Skeletal muscle tissue (tissue), 4 donors: ENCODE measurements around the gene KIAA1328. TPM values are rescaled to one million over a fixed set of nuclear protein-coding genes. Genes with fewer than 3 reads are reported as not detected.
"Not testable (repeated sequence)": the region's sequence is repeated elsewhere in the genome, so short reads cannot be mapped to it uniquely, and the experiment has no call there.

Experiments used
- H3K27ac ChIP-seq: one replicate; pipeline ENCODE4 v1.7.0; 2013; ENCODE audit warnings: mild to moderate bottlenecking, low read depth, low read length, inconsistent platforms
- H3K27me3 ChIP-seq, 3 donors: one replicate each; pipeline ENCODE4 v1.7.0; 2013; ENCODE audit warnings: low read length in 3 of 3; ENCODE audit not compliant: control insufficient read depth in 3 of 3, insufficient read depth in 3 of 3
- H3K36me3 ChIP-seq, 3 donors: one replicate each; pipeline ENCODE4 v1.7.0; 2013; ENCODE audit warnings: low read length in 3 of 3; ENCODE audit not compliant: control insufficient read depth in 3 of 3, insufficient read depth in 3 of 3
- H3K4me1 ChIP-seq, 3 donors: one replicate each; pipeline ENCODE4 v1.7.0; 2013; ENCODE audit warnings: low read length in 3 of 3, mild to moderate bottlenecking in 3 of 3; ENCODE audit not compliant: control insufficient read depth in 3 of 3, insufficient read depth in 3 of 3
- H3K4me3 ChIP-seq, 3 donors: one replicate each; pipeline ENCODE4 v1.7.0; 2013; ENCODE audit warnings: low read length in 3 of 3
- H3K9ac ChIP-seq, 3 donors: one replicate each; pipeline ENCODE4 v1.7.0; 2013; ENCODE audit warnings: low read length in 3 of 3, mild to moderate bottlenecking in 3 of 3, moderate library complexity in 2 of 3, low read depth in 1 of 3
- H3K9me3 ChIP-seq, 3 donors: one replicate each; pipeline ENCODE4 v1.7.0; 2013; ENCODE audit warnings: low read length in 3 of 3; ENCODE audit not compliant: control insufficient read depth in 3 of 3
- total RNA-seq: library from RNA; depleted of rRNA; stranded (reverse); fragments of >200 nt; gene quantifications from one replicate; pipeline ENCODE4 v1.2.3, GENCODE V29; 2014
- donor health status: Osteomylitis.

Gene KIAA1328
- total RNA-seq, 1 donor from 2014 or later = 16.2 TPM

DNA sequence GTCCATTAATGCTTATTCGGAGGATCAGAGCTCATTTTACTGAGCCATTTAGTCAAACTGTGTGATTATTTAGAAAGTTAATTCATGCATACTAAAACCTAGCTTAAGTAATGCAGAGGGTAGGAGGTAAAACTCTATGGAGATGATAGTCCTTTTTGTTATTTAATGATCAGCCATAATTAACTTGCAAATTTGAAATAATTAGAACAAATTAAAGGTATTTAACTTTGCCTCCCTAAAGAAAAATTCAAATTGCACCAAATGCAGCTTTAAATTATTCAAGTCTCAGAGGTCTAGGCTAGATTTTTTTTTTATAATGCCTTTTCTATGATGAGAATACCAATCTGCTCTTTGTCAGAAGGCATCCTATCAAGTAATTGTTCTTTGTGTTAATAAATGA lies 310.9 kb downstream of the KIAA1328 start:
- Histone ChIP-seq H3K4me1 (no peaks in the 10 kb centered on the region), H3K27ac (no peak overlapping the region), H3K9ac (no peak overlapping the region), H3K9me3 (peaks cover 0 to 2% (median 0%) of the 10 kb centered on the region in 3 donors), H3K36me3 (no peaks in the 10 kb centered on the region), H3K4me3 (no peak overlapping the region), H3K27me3 (no peaks in the 10 kb centered on the region)

DNA sequence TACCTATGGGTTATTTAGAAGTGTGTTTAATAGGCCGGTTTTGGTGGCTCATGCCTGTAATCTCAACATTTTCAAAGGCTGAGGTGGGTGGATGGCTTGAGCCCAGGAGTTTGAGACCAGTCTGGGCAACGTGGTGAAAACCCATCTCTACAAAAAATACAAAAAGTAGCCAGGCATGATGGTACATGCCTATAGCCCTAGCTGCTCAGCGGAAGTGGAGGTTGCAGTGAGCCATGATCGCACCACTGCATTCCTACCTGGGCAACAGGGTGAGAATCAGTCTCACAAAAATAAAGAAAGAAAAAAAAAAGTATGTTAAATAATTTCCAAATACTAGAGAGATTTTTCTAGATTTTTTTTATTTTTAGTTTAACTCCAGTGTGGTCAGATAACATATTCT lies 316.0 kb downstream of the KIAA1328 start:
- Histone ChIP-seq H3K9ac (no peak overlapping the region), H3K4me1 (no peaks in the 10 kb centered on the region), H3K4me3 (no peak overlapping the region), H3K36me3 (no peaks in the 10 kb centered on the region), H3K9me3 (no peaks in the 10 kb centered on the region), H3K27me3 (no peaks in the 10 kb centered on the region), H3K27ac (no peak overlapping the region)

- Histone ChIP-seq H3K27me3 (no peaks in the 10 kb centered on the region), H3K4me1 (no peaks in the 10 kb centered on the region), H3K27ac (no peak overlapping the region), H3K4me3 (no peak overlapping the region), H3K9ac (no peak overlapping the region), H3K9me3 (no peaks in the 10 kb centered on the region), H3K36me3 (no peaks in the 10 kb centered on the region)
Measured at GRCh38 chr18:37156330-37156942, 327.5 kb downstream of the KIAA1328 start.

GRCh38 chr18:37160038-37160820 lies 331.3 kb downstream of the KIAA1328 start:
- H3K27ac ChIP-seq = no peak overlapping the region

DNA sequence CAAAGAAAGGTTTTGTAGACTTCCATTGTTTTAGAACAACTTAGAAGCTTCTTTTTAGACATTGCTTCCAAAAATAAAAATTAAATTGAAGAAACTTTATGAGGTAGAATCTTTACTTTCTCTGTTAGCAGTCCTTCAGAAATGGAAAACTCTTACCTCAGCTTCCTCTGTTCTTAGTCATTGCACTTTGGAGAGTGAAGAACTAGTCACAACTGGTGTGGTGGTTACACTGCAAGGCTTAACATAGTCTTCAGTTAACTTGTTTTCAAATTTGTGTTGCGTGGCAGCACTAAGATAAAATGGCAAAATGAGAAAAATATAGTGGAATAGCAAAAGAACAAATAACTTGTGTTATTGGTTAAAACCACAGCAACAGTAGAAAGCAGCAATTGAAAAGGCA lies 332.6 kb downstream of the KIAA1328 start:
- H3K4me3 ChIP-seq = no peak overlapping the region
- H3K9me3 ChIP-seq = no peaks in the 10 kb centered on the region
- H3K27ac ChIP-seq = no peak overlapping the region
- H3K36me3 ChIP-seq = no peaks in the 10 kb centered on the region
- H3K9ac ChIP-seq = no peak overlapping the region
- no peaks in the 10 kb centered on the region for H3K27me3 ChIP-seq
- H3K4me1 ChIP-seq = no peaks in the 10 kb centered on the region

More at GRCh38 chr18:37160038-37160820, 331.3 kb downstream of the KIAA1328 start:
- no peaks in the 10 kb centered on the region for H3K27me3 ChIP-seq
- no peak overlapping the region for H3K4me3 ChIP-seq
- H3K4me1 ChIP-seq = no peaks in the 10 kb centered on the region
- H3K9me3 ChIP-seq = no peaks in the 10 kb centered on the region
- no peaks in the 10 kb centered on the region for H3K36me3 ChIP-seq
- H3K9ac ChIP-seq = no peak overlapping the region

GRCh38 chr18:37162551-37162950 lies 333.6 kb downstream of the KIAA1328 start:
- Histone ChIP-seq H3K9me3 (no peaks in the 10 kb centered on the region), H3K4me1 (no peaks in the 10 kb centered on the region), H3K4me3 (no peak overlapping the region), H3K27me3 (no peaks in the 10 kb centered on the region), H3K36me3 (no peaks in the 10 kb centered on the region), H3K27ac (no peak overlapping the region), H3K9ac (no peak overlapping the region)

DNA sequence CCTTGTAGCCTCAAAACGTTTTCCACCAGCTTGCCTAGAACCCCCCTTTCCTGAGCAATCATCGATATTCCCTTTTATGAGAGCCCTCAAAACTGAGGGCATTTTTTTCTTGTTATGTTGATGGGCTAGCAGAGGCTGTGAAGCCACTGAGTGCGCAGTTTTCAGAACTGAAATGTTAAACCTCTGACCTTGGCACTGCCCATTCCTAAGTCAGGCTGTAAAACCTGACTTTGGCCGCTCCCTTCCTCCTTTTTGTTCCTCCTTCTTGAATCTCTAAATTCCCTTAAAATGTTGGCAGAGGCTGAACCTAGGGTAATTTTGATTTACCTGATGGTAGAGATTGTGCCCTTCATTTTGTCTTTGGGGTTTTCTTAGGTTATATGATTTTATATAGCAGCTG lies 334.2 kb downstream of the KIAA1328 start:
- Histone ChIP-seq H3K36me3 (no peaks in the 10 kb centered on the region), H3K4me3 (no peak overlapping the region), H3K4me1 (no peaks in the 10 kb centered on the region), H3K27ac (no peak overlapping the region), H3K9ac (no peak overlapping the region), H3K9me3 (no peaks in the 10 kb centered on the region), H3K27me3 (no peaks in the 10 kb centered on the region)

GRCh38 chr18:37166491-37166890 lies 337.6 kb downstream of the KIAA1328 start:
- H3K36me3 ChIP-seq = no peaks in the 10 kb centered on the region
- no peak overlapping the region for H3K9ac ChIP-seq
- no peaks in the 10 kb centered on the region for H3K27me3 ChIP-seq
- no peak overlapping the region for H3K27ac ChIP-seq
- no peak overlapping the region for H3K4me3 ChIP-seq
- H3K9me3 ChIP-seq = no peaks in the 10 kb centered on the region
- H3K4me1 ChIP-seq = no peaks in the 10 kb centered on the region

- not testable (repeated sequence) for H3K9me3 ChIP-seq, H3K4me1 ChIP-seq, H3K4me3 ChIP-seq, H3K27me3 ChIP-seq, H3K9ac ChIP-seq, H3K27ac ChIP-seq, H3K36me3 ChIP-seq
Measured at GRCh38 chr18:37166966-37167365, 338.0 kb downstream of the KIAA1328 start.

DNA sequence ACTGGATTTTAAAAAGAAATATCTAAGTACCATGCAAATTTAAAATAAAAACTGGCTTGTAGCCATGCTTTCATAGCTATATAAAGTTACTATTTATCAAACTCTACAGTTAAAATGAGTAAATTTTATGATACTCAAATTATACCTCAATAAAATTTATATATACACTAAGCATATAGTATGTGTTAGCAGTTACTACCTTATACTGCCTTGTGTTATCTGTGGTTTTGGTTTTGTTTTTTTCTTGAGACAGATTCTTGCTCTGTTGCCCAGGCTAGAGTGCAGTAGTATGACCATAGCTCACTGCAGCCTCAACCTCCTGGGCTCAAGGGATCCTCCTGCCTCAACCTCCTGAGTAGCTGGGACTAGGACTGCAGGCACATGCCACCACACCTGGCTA lies 342.1 kb downstream of the KIAA1328 start:
- no peak overlapping the region for H3K27ac ChIP-seq
- no peaks in the 10 kb centered on the region for H3K4me1 ChIP-seq
- no peak overlapping the region for H3K4me3 ChIP-seq
- H3K9me3 ChIP-seq = no peaks in the 10 kb centered on the region
- H3K27me3 ChIP-seq = no peaks in the 10 kb centered on the region
- no peak overlapping the region for H3K9ac ChIP-seq
- no peaks in the 10 kb centered on the region for H3K36me3 ChIP-seq
